HEK293 (cell line): ENCODE measurements around the gene CSKMT.
"Not testable (repeated sequence)": the region's sequence is repeated elsewhere in the genome, so short reads cannot be mapped to it uniquely, and the experiment has no call there.

Source experiments
- ZBTB7A ChIP-seq: fragments of 450-650 bp; formaldehyde crosslinking; IDR thresholded peaks from 2 replicates; pipeline ENCODE4 v1.5.1; 2016; ENCODE audit warnings: low read depth, missing biosample characterization, missing genetic modification characterization
- ZNF132 ChIP-seq: fragments of 450-650 bp; formaldehyde crosslinking; IDR thresholded peaks from 2 replicates; pipeline ENCODE4 v1.5.1; 2017; ENCODE audit warnings: missing biosample characterization, missing genetic modification characterization, borderline replicate concordance
- TF ChIP-seq, protein P1 (sequence below): fragments of 450-650 bp; formaldehyde crosslinking; IDR thresholded peaks from 2 replicates; pipeline ENCODE4 v1.5.1; 2016; ENCODE audit warnings: missing biosample characterization, missing genetic modification characterization

DNA sequence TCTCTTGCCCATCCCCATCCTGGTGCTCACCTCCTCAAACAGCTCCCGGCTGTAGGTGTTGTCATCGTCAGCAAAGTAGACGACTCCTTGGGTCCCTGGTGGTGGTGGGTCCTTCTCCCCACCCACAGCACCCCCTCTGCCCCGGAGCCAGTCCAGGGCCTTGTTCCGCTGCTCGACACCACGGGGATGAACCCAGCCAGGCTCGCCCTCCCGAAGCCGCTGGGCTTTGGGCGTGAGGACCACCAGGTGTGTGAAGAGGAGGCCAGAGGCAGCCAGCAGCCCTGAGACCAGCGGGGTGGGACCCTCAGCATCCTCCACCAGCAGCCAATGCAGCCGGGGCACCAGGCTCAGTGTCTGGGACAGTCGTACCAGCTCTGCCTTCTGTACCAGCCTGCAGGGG is 48.2 kb upstream of the CSKMT start:
- not testable (repeated sequence) for TF ChIP-seq ZBTB7A, ZNF132 (tag by site-specific recombination)
- TF ChIP-seq, protein P1, sequence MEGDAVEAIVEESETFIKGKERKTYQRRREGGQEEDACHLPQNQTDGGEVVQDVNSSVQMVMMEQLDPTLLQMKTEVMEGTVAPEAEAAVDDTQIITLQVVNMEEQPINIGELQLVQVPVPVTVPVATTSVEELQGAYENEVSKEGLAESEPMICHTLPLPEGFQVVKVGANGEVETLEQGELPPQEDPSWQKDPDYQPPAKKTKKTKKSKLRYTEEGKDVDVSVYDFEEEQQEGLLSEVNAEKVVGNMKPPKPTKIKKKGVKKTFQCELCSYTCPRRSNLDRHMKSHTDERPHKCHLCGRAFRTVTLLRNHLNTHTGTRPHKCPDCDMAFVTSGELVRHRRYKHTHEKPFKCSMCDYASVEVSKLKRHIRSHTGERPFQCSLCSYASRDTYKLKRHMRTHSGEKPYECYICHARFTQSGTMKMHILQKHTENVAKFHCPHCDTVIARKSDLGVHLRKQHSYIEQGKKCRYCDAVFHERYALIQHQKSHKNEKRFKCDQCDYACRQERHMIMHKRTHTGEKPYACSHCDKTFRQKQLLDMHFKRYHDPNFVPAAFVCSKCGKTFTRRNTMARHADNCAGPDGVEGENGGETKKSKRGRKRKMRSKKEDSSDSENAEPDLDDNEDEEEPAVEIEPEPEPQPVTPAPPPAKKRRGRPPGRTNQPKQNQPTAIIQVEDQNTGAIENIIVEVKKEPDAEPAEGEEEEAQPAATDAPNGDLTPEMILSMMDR = not testable (repeated sequence)
